Activated T-helper 2 cell treated with anti-CD3 and anti-CD28 coated beads, Interferon-gamma antibody, Interleukin-2, Interleukin-4, amounts not matched to agents 10 μg/mL and 5 μg/mL and 100 μg/mL, durations not matched to agents 14 hours and 24 hours and 36 hours (primary cell): Measurements from ENCODE around the gene MRPL32. TPM values are rescaled to one million over a fixed set of nuclear protein-coding genes. Genes with fewer than 3 reads are reported as not detected.

Experiments used
- DNase-seq: peaks from one replicate; pipeline ENCODE4 v3.0.0; 2021; ENCODE audit warnings: low spot score
- H3K27ac Mint-ChIP-seq: one replicate; pipeline ENCODE4 v1.8.0; 2021; ENCODE audit warnings: mixed read lengths
- H3K27me3 Mint-ChIP-seq: one replicate; pipeline ENCODE4 v1.8.0; 2021; ENCODE audit warnings: low read depth, mixed read lengths
- H3K36me3 Mint-ChIP-seq: one replicate; pipeline ENCODE4 v1.8.0; 2021; ENCODE audit warnings: low read depth, mixed read lengths
- H3K4me1 Mint-ChIP-seq: one replicate; pipeline ENCODE4 v1.8.0; 2021; ENCODE audit warnings: low read depth, mixed read lengths
- H3K4me3 Mint-ChIP-seq: one replicate; pipeline ENCODE4 v1.8.0; 2021; ENCODE audit warnings: low read depth, mild to moderate bottlenecking, moderate library complexity, mixed read lengths
- H3K9me3 Mint-ChIP-seq: one replicate; pipeline ENCODE4 v1.8.0; 2021; ENCODE audit warnings: mixed read lengths
- intact Hi-C: fragments of 100-400 bp; cut with micrococcal nuclease; formaldehyde crosslinking; loops from one replicate; pipeline ENCODE4 v1.15.1; 2023
- total RNA-seq: library from RNA; stranded (reverse); gene quantifications from 2 replicates; pipeline ENCODE4 v1.2.3, GENCODE V29; 2022

MRPL32 gene
- total RNA-seq, 1 donor from 2014 or later: 70.0 TPM

GRCh38 chr7:42911454-42912447 is 20.4 kb upstream of the MRPL32 start, which contains the start of gene C7orf25:
Gene C7orf25, minus strand, starts transcription at chr7:42912070. Its CDS starts 1,170 bp downstream, at chr7:42910900.
- Mint-ChIP-seq H3K9me3 (no peaks in the 10 kb centered on the region), H3K4me3 (peak within 1 kb of the TSS; percentile 93), H3K36me3 (peaks cover 53% of the 10 kb centered on the region), H3K27ac (peak within 1 kb of the TSS; percentile 91), H3K27me3 (no peaks in the 10 kb centered on the region), H3K4me1 (peaks cover 70% of the 10 kb centered on the region)
- DNase-seq: peak; percentile 93
- intact Hi-C loops: loop anchor here (1.0 to 2.0 kb wide), 2 partner anchors 21 to 23 kb away; partner anchors contain the start of genes MRPL32 and PSMA2

DNA sequence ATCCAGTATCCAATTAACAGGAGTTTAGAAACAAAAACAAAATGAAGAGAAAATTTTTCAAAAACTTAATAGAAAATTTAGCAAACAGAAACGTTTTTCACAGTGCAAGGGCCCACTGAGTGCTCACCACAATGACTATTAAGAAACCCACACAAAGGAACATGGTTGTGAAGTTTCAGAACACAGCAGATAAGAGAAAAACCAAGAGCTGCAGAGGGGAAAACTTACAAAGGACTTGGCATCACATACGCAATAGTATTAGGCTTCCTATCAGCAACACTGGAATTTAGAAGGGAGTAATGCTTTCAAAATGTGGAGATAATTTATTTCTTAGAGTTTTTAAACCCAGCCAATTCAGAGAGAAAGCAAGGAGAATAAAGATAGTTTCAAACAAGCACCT is 18.6 kb upstream of the MRPL32 start:
- H3K4me3 Mint-ChIP-seq: peak overlapping the region; percentile 46
- peaks cover 62% of the 10 kb centered on the region for H3K4me1 Mint-ChIP-seq
- no peak for DNase-seq
- no peaks in the 10 kb centered on the region for H3K9me3 Mint-ChIP-seq
- intact Hi-C loops: loop anchor here (1.0 to 2.0 kb wide), 2 partner anchors 25 to 44 kb away; no protein-coding TSS in a partner anchor
- H3K27ac Mint-ChIP-seq: peak overlapping the region; percentile 83
- H3K27me3 Mint-ChIP-seq: no peaks in the 10 kb centered on the region
- peaks cover 65% of the 10 kb centered on the region for H3K36me3 Mint-ChIP-seq

DNA sequence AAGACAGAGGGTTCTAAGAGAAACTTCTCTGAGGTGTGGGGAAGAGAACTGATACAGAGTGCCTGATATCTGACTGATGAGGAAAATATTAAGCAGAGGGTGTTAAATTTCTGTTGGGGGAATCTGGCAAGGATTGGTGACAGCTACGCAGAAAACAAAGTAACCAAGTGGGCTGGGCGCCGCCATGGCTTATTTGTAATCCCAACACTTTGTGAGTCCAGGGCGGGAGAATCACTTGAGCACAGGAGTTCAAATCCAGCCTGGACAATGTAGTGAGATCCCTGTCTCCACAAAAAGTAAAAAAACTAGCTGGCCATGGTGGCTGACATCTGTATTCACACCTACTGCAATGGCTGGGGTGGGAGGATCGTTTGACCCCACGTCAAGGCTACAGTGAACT is 18.2 kb upstream of the MRPL32 start:
- H3K4me1 Mint-ChIP-seq: peaks cover 61% of the 10 kb centered on the region
- peaks cover 68% of the 10 kb centered on the region for H3K36me3 Mint-ChIP-seq

GRCh38 chr7:42914421-42915045 is 17.6 kb upstream of the MRPL32 start:
- H3K4me3 Mint-ChIP-seq: peak overlapping the region; percentile 46
- H3K9me3 Mint-ChIP-seq: no peaks in the 10 kb centered on the region
- no peaks in the 10 kb centered on the region for H3K27me3 Mint-ChIP-seq
- DNase-seq: no peak
- peak overlapping the region; percentile 83 for H3K27ac Mint-ChIP-seq
- peaks cover 69% of the 10 kb centered on the region for H3K36me3 Mint-ChIP-seq
- peaks cover 56% of the 10 kb centered on the region for H3K4me1 Mint-ChIP-seq
- intact Hi-C loops: no loop called here

More for the DNA sequence above, 18.2 kb upstream of the MRPL32 start:
- intact Hi-C loops: no loop called here
- H3K27ac Mint-ChIP-seq: peak overlapping the region; percentile 83
- no peaks in the 10 kb centered on the region for H3K27me3 Mint-ChIP-seq
- H3K9me3 Mint-ChIP-seq: no peaks in the 10 kb centered on the region
- DNase-seq: no peak
- H3K4me3 Mint-ChIP-seq: peak overlapping the region; percentile 46

- Mint-ChIP-seq H3K27ac (peak overlapping the region; percentile 30), H3K4me3 (no peak overlapping the region)
Measured at GRCh38 chr7:42915356-42915755, 16.8 kb upstream of the MRPL32 start.

DNA sequence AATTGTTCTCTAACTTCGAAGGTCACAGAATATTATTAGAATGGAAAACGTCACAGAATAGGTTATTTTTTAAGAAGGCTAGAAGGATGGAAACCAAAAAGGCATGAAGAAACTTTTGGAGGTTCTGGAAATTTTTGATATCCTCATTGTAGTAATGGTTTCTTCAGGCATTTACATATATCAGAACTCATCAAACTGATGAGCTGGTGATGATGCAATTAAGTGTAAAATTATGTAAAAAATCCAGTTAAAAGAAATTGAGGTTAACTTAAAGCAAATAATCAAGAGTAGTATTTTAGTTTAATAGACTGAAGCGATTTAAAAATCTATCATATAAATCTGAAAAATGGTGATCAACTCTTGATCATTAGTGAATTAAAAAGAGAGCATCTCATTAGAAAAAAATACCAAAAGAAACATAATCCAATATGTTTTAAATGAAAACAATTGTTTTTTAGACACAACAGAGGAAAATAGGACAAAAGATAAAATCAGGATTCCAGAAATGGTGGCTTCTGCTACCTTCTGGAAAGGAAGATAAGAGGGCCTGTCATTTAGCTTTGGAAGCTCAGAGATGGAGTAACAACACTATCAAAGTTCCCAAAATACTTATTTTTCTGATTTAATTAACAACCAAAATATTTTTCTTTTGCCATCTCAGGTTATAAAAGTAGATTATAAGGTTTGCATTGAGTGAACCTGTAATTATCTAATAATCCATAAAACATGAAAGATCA is 10.0 kb upstream of the MRPL32 start:
- Mint-ChIP-seq H3K27me3 (no peaks in the 10 kb centered on the region), H3K4me1 (peaks cover 25% of the 10 kb centered on the region), H3K4me3 (no peak overlapping the region), H3K36me3 (peaks cover 92% of the 10 kb centered on the region), H3K27ac (no peak overlapping the region), H3K9me3 (no peaks in the 10 kb centered on the region)
- DNase-seq: no peak
- intact Hi-C loops: no loop called here

More at GRCh38 chr7:42915356-42915755, 16.8 kb upstream of the MRPL32 start:
- H3K4me1 Mint-ChIP-seq: peaks cover 48% of the 10 kb centered on the region
- H3K36me3 Mint-ChIP-seq: peaks cover 68% of the 10 kb centered on the region
- intact Hi-C loops: no loop called here
- H3K27me3 Mint-ChIP-seq: no peaks in the 10 kb centered on the region
- no peak for DNase-seq
- no peaks in the 10 kb centered on the region for H3K9me3 Mint-ChIP-seq

DNA sequence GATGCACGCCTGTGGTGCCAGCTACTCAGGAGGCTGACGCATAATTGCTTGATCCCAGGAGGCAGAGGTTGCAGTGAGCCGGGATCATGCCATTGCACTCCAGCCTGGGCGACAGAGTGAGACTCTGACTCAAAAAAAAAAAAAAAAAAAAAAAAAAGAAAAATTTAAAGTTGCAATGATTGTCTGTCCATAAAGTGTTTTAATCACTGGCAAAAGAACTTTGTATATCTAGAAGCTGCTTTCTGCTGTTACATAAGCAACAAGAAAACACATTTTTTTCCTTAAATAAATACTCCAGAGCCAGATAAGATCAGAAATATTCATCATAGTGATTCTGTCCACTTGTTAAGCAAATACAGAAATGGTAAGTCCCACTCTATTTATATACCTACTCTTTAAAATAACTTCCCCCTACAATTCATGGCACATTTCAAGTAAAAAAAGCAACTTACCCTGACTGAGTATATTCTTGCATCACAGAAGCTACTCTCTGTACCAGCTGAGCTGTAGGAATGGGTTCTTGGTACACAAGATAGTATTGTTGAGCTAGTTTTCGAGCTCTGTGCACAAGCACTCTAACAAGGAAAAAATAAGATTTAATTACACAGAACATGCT is 7.8 kb upstream of the MRPL32 start:
- Mint-ChIP-seq H3K4me3 (no peak overlapping the region), H3K4me1 (peaks cover 41% of the 10 kb centered on the region), H3K27me3 (no peaks in the 10 kb centered on the region), H3K27ac (no peak overlapping the region), H3K36me3 (peaks cover 88% of the 10 kb centered on the region), H3K9me3 (no peaks in the 10 kb centered on the region)
- DNase-seq: no peak
- intact Hi-C loops: no loop called here

- no peak overlapping the region for H3K27ac Mint-ChIP-seq
- no peaks in the 10 kb centered on the region for H3K9me3 Mint-ChIP-seq
- DNase-seq: no peak
- intact Hi-C loops: no loop called here
- H3K36me3 Mint-ChIP-seq: peaks cover 87% of the 10 kb centered on the region
- H3K4me3 Mint-ChIP-seq: no peak overlapping the region
- no peaks in the 10 kb centered on the region for H3K27me3 Mint-ChIP-seq
- peaks cover 50% of the 10 kb centered on the region for H3K4me1 Mint-ChIP-seq
Measured at GRCh38 chr7:42925630-42926029, 6.5 kb upstream of the MRPL32 start.

DNA sequence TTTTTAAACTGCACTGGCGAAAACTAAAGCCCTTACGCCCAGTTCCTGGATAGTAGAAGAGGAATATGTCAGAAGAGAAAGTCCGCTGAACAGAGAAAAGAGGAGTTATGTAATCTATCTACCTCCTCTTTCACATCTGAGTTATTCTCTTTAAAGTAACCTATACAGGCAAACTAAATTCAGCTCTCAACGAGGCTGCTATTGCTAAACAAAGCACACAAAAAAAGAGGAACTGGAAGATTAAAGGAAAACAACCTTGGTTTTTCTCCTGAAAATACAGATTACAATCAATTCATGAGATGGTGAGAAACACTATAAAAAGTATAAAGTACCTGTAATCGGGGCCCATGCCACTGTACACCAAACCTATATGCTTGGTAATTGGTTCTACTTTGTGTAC is 6.0 kb upstream of the MRPL32 start:
- Mint-ChIP-seq H3K36me3 (peaks cover 87% of the 10 kb centered on the region), H3K4me1 (peaks cover 52% of the 10 kb centered on the region), H3K4me3 (no peak overlapping the region), H3K27me3 (no peaks in the 10 kb centered on the region), H3K27ac (no peak overlapping the region), H3K9me3 (no peaks in the 10 kb centered on the region)
- no peak for DNase-seq
- intact Hi-C loops: no loop called here

DNA sequence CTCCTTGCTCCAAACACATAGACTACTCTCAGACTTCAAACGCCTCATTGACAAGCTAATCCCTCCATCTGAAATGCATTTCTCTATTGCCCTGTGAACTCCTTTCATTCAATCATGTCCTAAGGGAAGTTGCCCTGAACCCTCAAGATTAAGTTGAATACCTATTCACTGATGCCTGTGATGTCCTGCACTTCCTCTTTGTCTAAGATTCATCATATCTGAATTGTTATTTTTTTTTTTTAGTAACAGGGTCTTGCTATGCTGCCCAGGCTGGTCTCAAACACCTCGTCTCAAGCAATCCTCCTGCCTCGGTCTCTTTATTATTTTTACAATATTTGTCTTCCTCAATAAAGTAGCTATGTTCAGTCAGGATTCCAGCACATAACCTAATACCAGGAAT is 3.4 kb upstream of the MRPL32 start:
- Mint-ChIP-seq H3K9me3 (no peaks in the 10 kb centered on the region), H3K27me3 (no peaks in the 10 kb centered on the region), H3K27ac (peak overlapping the region; percentile 6), H3K36me3 (peaks cover 72% of the 10 kb centered on the region), H3K4me3 (peak overlapping the region; percentile 0), H3K4me1 (peaks cover 54% of the 10 kb centered on the region)
- DNase-seq: no peak
- intact Hi-C loops: no loop called here

- intact Hi-C loops: no loop called here
- Mint-ChIP-seq H3K27ac (no peak overlapping the region), H3K9me3 (no peaks in the 10 kb centered on the region), H3K4me1 (peaks cover 57% of the 10 kb centered on the region), H3K4me3 (peak overlapping the region; percentile 54), H3K36me3 (peaks cover 71% of the 10 kb centered on the region), H3K27me3 (no peaks in the 10 kb centered on the region)
- no peak for DNase-seq
Measured at GRCh38 chr7:42929449-42929848, 2.7 kb upstream of the MRPL32 start.

DNA sequence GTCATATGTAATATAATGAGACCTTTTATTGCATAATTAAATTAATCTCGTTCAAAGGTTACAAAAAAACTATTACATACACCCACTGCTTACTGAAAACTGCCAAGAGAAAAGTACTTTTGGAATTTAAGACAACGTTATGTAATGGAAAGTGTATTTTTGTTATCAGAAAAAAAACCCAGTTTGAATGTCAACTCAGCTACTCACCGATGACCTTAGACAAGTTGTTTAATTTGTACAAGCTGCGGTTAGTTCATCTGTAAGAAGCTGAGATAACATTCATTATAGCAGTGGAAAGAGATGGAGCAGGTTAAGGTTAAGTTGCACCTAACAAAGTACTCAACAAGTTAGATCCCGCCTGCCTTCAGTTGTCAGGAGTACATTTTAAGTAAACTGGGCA is 1.3 kb upstream of the MRPL32 start:
- H3K9me3 Mint-ChIP-seq: no peaks in the 10 kb centered on the region
- peak overlapping the region; percentile 99 for H3K27ac Mint-ChIP-seq
- peak overlapping the region; percentile 100 for H3K4me3 Mint-ChIP-seq
- intact Hi-C loops: loop anchor here (5.0 to 10.0 kb wide), 3 partner anchors 64 to 724 kb away; no protein-coding TSS in a partner anchor
- H3K36me3 Mint-ChIP-seq: peaks cover 71% of the 10 kb centered on the region
- no peaks in the 10 kb centered on the region for H3K27me3 Mint-ChIP-seq
- DNase-seq: no peak
- peaks cover 55% of the 10 kb centered on the region for H3K4me1 Mint-ChIP-seq
